Activated CD8-positive, alpha-beta memory T cell treated with anti-CD3 and anti-CD28 coated beads, Interleukin-2, amount 50 U/mL, for 4 hours (primary cell): ENCODE measurements around the gene CCDC66.
"Not testable (repeated sequence)": the region's sequence is repeated elsewhere in the genome, so short reads cannot be mapped to it uniquely, and the experiment has no call there.

ENCODE experiments used
- DNase-seq: peaks from one replicate; pipeline ENCODE4 v3.0.0-alpha.2; 2020

Gene CCDC66

DNA sequence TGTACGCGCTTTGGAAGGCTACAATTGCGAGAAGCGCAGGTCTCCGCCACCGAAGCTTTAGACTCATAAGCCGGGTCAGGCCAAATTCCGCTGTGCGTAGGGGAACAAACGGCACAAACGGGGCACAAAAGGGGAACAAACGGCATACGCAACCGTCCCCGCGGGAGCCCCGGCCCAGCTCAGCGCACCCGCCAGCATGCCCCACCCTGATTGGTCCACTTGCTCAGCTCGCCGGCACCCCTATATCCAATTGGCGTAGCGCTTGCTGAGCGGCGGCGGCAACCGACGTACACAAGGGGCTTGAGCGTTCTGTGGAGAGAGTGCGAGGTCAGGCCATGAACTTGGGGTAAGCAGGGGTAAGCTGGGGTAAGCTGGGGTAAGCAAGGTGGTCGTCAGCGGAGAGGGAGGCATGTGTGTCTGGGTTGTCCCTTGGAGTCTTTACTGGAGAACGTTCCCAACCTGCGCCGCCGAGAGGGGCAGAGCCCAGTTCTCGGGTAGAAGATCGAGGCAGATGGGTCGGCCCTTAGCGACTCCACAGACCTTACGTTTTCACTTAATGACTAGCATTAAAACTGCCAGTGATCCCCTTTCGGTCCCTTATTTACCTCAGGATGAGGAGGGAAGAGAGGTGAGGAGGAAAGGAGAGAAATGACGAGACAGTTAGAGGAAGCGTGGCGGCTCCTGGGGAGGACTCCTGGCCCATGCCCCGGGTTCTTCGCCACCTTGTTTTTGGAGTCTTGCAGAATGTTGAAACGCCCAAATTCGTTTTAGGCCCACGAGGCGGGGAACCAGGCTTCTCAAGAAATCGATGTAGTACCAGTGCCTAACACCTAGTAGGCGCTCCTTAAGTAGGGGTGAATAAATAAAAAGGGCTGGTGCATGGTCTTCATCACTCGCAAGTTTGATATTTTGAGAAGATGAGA lies at the start of gene CCDC66:
Gene CCDC66, plus strand, starts transcription at position 268 of the 923 bp plus-strand sequence. Its CDS starts 68 bp downstream, at position 336.
- peak; percentile 94 for DNase-seq

DNA sequence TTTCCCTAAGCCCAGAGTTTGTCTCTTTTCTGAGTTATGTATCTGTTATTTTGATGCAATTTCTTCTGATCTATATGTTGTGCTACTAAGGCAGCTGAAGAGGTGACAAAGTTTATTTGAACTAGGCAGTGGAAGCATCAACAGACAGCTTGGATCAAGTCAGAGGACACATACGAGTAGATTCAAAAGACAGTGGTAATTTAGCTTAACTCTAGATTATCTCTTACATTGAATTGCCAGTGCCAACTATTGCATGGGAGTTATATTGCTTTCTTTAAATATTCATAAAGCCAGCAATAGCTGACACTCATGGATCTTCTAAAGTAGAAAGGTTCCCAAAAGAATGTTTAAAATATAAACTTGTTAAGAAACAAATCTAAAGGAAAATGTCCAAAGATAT lies 37.3 kb upstream of the CCDC66 start:
- no peak for DNase-seq

DNA sequence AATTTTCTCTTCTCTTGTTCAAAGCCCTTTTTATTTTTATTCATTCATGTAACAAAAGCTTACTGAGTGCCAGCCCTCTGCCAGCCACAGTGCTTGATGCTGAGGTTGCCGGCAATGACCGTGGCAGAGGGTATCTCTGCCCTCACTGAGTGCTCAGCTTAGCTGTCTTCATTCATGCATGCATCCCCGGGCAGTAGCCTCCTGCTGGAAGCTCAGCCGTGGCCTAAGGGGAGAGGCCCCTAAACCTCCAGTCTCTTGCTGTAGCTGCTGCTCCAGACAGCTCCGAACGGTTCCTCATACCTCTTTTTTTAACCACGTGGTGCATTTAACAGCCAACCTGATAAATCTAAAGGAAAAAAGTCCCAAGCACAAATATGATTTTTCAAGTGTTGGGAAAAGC lies 34.6 kb upstream of the CCDC66 start:
- no peak for DNase-seq

DNA sequence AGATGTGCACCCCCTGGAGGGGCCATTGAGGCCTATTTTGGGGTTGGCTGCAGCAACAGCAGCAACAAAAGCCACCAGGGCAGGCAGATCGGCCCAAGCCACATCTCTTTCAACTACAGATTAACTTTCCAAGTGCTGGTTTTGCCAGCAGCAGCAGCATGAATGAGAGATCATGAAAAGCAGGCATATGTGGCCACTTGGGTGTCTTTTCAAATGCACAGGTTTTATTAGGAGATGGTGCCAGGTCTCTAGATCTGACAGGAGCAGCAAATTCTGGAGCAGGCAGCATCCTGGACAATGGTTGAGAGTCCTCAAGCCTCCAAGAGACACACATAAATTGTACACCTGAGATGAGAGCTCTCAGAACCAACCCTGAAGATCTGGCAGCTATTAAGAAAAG lies 31.7 kb upstream of the CCDC66 start:
- no peak for DNase-seq

DNA sequence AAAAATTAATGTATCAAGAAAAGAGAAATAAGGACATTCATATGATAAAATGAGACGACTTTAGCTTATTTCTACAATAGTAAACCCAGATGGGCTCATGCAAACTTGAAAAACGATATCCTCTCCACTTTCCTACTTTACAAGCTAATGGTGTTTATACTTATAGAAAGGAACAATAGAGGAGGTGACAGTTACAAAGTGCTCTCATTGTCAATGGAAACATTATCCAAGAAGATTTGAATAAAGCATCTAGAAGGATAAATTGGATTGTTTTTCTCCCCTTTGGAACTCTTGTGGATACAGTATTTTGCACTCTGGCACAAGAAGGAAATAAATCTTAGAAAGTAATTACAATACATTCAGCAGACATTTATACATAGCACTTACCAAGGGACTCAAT lies 20.2 kb upstream of the CCDC66 start:
- no peak for DNase-seq

DNA sequence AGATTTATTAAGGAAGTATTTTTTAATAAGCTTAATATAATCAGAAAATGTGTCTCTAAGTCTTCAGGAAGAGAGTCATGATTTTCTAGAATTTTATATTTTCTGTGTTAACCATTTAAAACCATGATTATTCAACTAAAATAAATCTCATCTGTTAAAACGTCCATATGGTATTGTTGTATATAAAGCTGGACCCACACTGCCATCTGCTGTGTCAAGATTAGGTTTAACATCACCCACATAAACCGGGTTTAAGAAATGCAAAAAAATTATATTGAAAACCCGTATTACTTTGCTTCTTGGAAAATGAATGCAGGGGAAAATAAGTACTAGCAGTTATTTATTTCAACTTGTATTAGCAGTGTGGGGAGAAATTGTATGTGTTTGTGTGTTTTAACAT lies 9.5 kb upstream of the CCDC66 start:
- no peak for DNase-seq

DNA sequence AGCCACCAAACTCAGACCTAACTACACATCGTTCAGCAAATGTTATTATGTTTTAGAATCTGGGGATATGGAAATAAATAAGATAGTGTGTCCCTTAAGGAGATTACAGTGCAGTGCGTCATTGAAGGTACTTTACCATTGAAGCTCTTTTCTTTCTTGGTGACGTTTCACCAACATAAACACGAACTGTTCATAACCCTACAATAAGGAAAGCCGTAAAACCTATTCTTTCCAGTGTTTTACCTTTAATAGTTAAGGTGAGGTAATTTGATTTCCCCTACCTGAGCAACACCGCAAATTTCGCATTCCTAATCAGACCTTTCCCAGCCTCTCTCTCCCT lies 826 bp downstream of the CCDC66 start:
- no peak for DNase-seq

DNA sequence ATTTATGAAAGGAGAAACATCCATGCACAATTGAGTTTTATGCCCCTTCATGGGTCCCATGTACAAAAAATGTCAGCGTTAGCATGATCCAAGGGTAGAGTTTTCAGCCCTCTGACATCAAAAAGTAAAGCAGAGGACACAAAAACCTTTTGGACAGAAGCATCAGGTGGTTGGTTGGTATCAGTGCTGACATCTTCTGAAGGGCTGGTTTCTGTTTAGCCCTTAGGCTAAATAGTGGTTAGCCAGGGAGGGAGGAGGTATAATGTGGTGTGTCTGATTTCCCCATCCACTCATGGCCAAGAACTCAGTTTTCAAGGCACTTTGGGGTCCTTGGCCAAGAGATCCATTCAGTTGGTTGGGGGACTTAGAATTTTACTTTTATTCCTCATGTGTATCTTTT lies 16.5 kb downstream of the CCDC66 start:
- no peak for DNase-seq

DNA sequence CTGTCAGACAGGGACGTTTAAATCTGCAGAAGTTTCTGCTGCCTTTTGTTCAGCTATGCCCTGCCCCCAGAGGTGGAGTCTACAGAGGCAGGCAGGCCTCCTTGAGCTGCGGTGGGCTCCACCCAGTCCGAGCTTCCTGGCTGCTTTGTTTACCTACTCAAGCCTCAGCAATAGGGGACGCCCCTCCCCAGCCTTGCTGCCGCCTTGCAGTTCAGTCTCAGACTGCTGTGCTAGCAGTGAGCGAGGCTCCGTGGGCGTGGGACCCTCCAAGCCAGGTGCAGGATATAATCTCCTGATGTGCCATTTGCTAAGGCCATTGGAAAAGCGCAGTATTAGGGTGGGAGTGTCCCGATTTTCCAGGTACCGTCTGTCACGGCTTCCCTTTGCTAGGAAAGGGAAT lies 25.0 kb downstream of the CCDC66 start:
- DNase-seq = not testable (repeated sequence)

DNA sequence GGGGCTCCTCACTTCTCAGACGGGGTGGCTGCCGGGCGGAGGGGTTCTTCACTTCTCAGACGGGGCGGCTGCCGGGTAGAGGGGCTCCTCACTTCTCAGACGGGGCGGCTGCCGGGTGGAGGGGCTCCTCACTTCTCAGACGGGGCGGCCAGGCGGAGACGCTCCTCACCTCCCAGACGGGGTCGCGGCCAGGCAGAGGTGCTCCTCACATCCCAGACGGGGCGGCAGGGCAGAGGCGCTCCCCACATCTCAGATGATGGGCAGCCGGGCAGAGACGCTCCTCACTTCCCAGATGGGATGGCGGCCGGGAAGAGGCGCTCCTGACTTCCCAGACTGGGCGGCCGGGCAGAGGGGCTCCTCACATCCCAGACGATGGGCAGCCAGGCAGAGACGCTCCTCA lies 27.3 kb downstream of the CCDC66 start:
- DNase-seq = not testable (repeated sequence)

DNA sequence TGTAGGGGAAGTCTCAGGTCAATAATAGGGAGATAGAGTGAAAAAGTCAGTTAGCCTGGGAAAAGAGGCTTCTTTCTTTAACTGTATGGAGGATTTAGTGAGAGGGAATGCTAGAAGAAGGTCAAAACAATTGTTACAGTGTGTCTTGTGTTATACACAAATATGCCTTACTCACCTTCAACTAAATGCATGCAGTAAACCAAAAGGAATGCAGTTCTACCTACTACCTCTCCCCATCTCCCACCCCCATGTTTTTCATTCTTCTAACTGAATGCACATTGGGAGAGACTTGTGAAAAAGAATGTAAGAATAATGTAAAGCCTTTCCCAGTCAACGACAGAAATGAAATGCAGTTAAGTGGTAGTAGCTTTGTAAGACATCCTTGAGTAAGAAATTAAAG lies 33.8 kb downstream of the CCDC66 start:
- DNase-seq = no peak

DNA sequence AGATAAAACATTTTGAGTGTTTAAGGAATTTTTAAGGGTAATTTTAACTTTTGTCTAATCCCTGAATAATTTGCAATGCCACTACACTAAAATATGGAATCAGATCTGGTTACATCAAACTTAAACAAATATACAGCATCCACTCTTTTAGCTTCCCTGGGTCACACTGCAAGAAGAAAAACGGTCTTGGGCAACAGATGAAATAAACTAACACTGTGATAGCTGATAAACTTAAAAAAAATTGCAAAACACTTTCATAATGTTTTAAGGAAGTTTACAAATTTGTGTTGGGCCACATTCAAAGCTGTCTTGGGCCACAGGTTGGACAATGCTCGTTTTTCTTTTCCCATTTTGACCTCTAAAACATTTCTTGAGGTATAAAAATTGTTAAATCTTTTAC lies 34.3 kb downstream of the CCDC66 start:
- DNase-seq = no peak

DNA sequence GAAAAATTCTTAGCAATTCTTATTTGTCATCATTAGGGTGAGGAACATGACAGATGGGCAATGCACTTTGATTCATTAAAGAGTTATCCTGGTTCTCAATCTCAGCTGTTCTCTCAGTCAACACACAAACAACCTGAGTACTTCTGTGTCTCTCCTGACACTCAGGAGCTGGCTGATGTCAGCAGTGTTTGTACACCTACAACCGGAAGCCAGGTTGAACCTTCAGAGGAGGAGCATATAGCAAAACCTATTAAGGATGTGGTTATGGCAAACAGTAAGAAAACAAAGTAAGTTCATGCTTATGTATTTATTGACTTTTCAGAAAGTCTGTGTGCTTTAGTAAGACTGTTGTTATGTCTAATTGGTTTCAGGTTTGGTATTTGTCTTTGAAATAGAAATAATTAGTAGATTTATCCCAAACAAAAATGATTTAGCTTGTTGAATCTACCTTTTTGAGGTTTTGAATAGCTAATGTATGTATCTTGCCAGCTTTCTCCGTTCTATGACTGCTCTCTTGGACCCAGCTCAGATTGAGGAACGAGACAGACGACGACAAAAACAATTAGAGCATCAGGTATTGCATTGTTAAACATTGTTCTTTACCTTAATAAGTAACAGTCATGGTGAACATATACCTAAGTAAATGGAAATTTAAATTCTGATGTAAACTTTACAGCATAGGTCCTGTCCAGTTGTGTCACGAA lies 36.6 kb downstream of the CCDC66 start:
- peak; percentile 34 for DNase-seq

DNA sequence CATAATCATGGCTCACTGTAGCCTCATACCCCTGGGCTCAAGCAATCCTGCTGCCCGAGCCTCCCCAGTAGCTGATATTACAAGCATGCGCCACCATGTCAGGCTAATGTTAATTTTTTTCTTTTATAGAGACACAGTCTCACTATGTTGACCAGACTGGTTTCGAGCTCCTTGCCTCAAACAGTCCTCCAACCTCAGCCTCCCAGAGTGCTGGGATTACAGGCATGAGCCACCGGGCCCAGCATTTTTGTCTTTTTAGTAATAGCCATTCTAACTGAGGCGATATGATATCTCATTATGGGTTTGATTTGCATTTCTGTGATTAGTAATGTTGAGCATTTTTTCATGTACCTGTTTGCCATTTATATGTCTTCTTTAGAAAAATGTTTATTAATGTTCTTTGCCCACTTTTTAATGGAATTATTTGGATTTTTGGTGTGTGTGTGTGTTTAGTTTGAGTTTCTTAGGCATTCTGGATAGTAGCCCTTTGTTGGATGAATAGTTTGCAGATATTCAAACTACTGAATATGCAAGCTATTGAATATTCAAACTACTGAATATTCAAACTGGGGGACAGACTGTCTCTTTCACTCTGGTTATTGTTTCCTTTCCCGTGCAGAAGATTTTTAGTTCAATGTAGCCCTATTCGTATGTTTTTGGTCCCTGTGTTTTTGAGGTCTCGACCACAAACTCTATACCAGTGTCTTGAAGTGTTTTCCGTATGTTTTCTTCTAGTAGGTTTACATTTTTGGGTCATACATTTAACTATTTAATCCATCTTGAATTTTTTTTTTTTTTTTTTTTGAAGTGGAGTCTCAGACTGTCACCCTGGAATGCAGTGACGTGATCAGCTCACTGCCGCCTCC lies 39.2 kb downstream of the CCDC66 start:
- DNase-seq = no peak

DNA sequence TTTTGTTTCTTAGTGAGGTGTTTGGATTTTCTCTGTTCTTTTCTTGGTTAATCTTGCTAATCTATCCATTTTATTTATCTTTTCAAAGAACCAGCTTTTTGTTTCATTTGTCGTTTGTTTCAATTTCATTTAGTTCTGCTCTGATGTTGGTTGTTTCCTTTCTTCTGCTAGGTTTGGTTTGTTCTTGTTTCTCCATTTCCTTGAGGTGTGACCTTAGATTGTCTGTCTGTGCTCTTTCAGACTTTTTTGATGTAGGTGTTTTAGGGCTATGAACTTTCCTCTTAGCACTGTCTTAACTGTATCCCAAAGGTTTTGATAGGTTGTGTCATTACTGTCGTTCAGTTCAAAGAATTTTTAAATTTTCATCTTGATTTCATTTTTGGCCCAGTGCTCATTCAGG lies 51.5 kb downstream of the CCDC66 start:
- not testable (repeated sequence) for DNase-seq

DNA sequence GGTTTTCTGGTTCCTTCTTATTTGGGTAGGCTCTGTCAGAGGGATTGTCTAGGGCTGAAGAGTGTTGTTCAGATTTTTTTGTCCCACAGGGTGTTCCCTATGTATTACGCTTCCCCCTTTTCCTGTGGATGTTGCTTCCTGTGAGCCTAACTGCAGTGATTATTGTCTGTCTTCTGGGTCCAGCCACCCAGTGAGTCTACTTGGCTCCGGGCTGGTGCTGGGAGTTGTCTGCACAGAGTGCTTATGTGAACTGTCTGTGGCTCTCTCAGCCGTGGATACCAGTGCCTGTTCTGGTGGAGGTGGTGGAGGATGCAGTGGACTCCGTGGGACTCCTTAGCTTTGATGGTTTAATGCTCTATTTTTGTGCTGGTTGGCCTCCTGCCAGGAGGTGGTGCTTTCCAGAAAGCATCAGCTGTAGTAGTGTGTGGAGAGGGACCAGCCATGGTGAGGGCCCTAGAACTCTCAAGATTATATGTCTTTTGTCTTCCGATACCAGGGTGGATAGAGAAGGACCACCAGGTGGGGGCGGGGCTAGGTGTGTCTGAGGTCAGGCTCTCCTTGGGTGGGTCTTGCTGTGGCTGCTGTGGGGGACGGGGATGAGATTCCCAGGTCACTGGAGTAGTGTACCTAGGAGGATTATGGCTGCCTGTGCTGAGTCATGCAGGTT lies 53.8 kb downstream of the CCDC66 start:
- no peak for DNase-seq

DNA sequence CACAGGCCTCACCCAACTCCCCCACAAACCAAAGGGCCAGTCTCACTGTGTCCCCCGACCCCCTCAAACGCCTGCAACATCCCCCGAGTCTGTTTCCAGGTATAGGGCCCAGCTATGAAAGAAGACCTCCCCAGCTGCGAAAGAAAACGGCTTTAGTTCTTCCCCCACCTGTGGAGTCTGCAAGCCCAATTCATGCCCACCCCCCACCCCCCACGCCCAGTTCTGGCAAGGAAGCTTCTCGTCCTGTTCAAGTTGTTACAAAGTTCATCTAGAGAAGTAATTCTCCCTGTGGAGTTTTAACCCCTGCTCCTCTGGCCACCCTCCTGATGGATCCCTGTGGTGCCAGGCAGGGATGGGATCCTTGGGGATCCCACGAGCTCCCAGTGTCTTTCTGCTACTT lies 54.4 kb downstream of the CCDC66 start:
- no peak for DNase-seq

DNA sequence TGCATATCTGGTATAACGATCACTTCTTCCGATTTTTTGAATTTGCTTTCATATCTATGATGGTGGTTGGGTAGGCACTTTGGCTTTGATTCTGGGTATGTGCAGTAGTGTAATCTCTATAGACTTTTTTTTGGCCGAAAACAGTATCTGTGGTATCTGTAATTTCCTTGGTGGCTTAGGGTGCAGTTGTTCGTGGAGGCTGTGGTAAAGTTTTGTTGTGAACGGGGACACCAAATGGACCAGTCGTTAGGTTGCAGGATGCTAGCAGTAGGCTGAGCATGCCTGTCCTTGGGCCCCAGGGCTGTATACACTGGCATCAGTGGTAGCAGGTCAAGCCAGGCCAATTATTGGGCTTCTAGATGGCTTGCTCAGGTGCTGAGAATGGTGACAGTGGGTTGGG lies 55.2 kb downstream of the CCDC66 start:
- no peak for DNase-seq

DNA sequence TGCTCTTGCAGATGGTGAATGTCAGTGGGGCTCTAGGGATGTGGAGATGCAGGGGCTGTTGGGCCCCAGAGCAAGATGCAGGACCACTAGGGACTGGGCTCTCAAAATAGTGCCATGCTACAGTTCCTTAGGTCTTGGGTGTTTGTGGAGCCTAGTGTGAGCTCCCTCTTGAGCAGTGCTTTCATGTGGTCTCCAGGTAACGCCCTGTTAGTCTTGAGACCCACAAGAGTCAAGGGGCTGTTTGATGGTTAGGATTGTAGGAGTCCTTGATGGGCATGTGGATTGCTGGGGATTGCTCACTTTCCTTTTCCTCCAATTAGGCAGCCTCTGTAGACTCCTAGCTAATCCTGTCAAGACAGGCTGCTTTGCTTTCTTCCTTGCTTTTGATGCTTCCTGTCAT lies 56.0 kb downstream of the CCDC66 start:
- no peak for DNase-seq

DNA sequence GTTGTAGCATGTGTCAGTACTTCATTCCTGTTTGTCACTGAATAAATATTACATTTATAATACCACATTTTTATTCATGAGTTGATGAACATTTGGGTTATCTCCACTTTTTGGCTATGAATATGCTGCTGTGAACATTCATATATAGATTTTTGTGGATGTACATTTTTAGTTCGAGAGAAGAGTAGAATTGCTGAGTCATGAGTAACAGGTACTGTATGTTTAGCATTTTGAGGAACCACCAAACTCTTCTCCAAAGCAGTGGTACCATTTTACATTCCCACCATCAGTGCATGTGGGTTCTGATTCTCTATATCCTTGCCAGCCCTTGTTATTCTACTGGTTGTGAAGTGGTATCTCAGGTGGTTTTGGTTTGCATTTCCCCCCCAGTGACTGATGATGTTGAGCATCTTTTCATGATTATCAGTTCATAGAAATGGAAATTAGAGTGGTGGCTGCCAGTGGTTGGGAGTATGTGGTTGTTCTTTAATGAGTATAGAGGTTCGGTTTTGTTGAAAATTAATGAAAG lies 59.6 kb downstream of the CCDC66 start:
- no peak for DNase-seq

DNA sequence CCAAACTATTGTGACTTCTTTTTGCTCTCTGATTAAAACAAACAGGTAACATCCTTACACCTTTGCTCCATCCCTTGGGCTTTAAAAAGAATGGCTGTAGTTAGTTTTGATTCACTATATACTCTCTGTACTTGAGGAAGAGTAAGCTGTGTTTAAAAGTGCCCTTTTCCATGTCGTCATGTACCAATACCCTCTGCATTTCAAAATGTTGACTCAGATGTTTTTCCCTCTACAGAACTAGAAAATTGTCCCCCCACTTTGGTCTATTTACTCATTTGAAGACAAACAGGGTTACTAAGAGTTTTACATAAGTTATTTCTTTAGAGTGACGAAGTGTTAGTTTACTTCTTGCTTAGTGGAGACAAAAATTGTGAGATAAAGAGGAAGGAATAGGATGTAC lies 63.4 kb downstream of the CCDC66 start:
- DNase-seq = no peak

DNA sequence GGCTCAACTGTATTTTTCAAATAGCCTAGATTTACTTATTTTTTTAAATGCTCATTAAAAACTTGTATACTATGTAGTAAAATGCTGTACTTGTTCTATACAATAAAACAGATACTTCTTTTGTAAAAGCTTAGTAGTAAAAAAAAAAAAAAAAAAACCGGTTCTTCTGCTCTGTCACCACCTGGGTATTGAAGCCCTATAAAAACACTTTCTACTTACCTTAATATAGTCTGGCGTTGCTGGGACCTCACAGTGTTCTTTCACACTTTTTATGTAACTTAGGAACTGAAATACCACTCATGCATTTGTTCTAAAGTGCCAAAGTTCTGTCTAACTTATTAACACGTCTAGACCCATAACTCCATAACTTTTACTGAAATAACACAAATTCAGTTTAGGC lies 64.7 kb downstream of the CCDC66 start:
- DNase-seq = no peak

DNA sequence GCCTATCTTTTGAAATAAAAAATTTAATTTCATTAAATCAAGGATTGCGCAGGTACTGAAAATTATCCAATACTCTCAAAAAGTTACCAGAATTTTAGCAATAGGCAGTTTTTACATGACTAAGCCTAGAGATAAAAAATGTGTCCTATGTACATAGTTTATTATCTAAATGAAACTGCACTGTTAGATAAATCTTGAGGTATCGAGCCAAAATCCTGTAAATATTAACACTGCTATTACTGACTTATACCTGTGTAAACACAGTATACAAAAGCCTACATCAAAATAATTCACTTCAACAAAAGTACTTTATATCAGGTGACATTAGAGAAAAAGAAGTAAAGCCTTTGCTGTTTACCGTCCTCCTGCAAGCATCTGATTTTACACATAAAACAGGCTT lies 65.4 kb downstream of the CCDC66 start:
- no peak for DNase-seq
